H1 (cell line): ENCODE results near the gene RHOXF2. TPM values are rescaled to one million over a fixed set of nuclear protein-coding genes. Genes with fewer than 3 reads are reported as not detected.
"Not testable (repeated sequence)": the region's sequence is repeated elsewhere in the genome, so short reads cannot be mapped to it uniquely, and the experiment has no call there.

ENCODE experiments used
- CTCF ChIA-PET: fragments of 300-600 bp; sonication (Branson Sonifier 250); formaldehyde crosslinking; loops from one replicate; lab custom pipeline; 2021; ENCODE audit not compliant: partially characterized antibody; lab: Charles Lee
- POLR2A ChIA-PET: fragments of 300-600 bp; sonication (Branson Sonifier 250); formaldehyde crosslinking; loops from one replicate; lab custom pipeline; 2021; ENCODE audit warnings: inconsistent platforms; ENCODE audit not compliant: partially characterized antibody; lab: Charles Lee
- DNase-seq, 2 experiments: peaks; one replicate each; pipeline versions ENCODE4 v3.0.0 to v3.0.0-alpha.2; 2010 to 2022; ENCODE audit warnings: low spot score in 2 of 2, low read depth in 1 of 2, mixed read lengths in 1 of 2
- FAIRE-seq: peaks from 2 replicates; lab custom pipeline; 2011; peaks lifted over from hg19 to GRCh38; lab: Jason Lieb, UNC
- H2AFZ ChIP-seq: 2 replicates; pipeline ENCODE4 v1.8.1; 2012; ENCODE audit warnings: low read length, inconsistent platforms
- H2AK5ac ChIP-seq: 2 replicates; pipeline ENCODE4 v1.6.1; 2013; ENCODE audit warnings: low read depth, low read length
- H2BK120ac ChIP-seq: replicated peaks from 2 replicates; pipeline ENCODE3; 2013; ENCODE audit warnings: low read depth, low read length, inconsistent platforms
- H2BK12ac ChIP-seq: 2 replicates; pipeline ENCODE4 v1.6.1; 2013; ENCODE audit warnings: low read depth, low read length
- H2BK15ac ChIP-seq: 2 replicates; pipeline ENCODE4 v1.6.1; 2013; ENCODE audit warnings: low read length
- H2BK20ac ChIP-seq: 2 replicates; pipeline ENCODE4 v1.6.1; 2013; ENCODE audit warnings: low read length
- H2BK5ac ChIP-seq: 2 replicates; pipeline ENCODE4 v1.6.1; 2013; ENCODE audit warnings: low read depth, low read length
- H3K14ac ChIP-seq: 2 replicates; pipeline ENCODE4 v1.6.1; 2013; ENCODE audit warnings: inconsistent platforms; ENCODE audit not compliant: insufficient read length
- H3K18ac ChIP-seq: 2 replicates; pipeline ENCODE4 v1.6.1; 2013; ENCODE audit warnings: low read length; ENCODE audit errors: extremely low read depth
- H3K23ac ChIP-seq: 2 replicates; pipeline ENCODE4 v1.6.1; 2013; ENCODE audit warnings: inconsistent platforms; ENCODE audit not compliant: insufficient read length
- H3K23me2 ChIP-seq: 2 replicates; pipeline ENCODE4 v1.6.1; 2013; ENCODE audit warnings: low read depth, low read length
- H3K27ac ChIP-seq: 2 replicates; pipeline ENCODE4 v1.6.1; 2011; ENCODE audit warnings: low read depth, low read length, inconsistent platforms
- H3K27me3 ChIP-seq, 4 experiments: replicated peaks in 1 of 4; 1 replicate in 1 of 4; 2 replicates in 3 of 4; pipeline versions ENCODE4 v1.6.1 to v1.8.1; 2011 to 2013; ENCODE audit warnings: low read length in 3 of 4, mild to moderate bottlenecking in 3 of 4, inconsistent platforms in 2 of 4, mixed read lengths in 2 of 4, moderate library complexity in 1 of 4; ENCODE audit not compliant: control insufficient read depth in 3 of 4, insufficient read depth in 3 of 4; ENCODE audit errors: extremely low read depth in 1 of 4
- H3K36me3 ChIP-seq, 4 experiments: 2 replicates each; pipeline versions ENCODE4 v1.6.1 to v1.8.1; 2011 to 2013; ENCODE audit warnings: mild to moderate bottlenecking in 4 of 4, low read length in 3 of 4, moderate library complexity in 2 of 4, control low read depth in 1 of 4, inconsistent platforms in 1 of 4; ENCODE audit not compliant: insufficient read depth in 4 of 4, control insufficient read depth in 2 of 4
- H3K4ac ChIP-seq: replicated peaks from 2 replicates; pipeline ENCODE3; 2013; ENCODE audit warnings: low read length, low read depth, mixed read lengths, inconsistent platforms; ENCODE audit not compliant: insufficient read length
- H3K4me1 ChIP-seq, 4 experiments: replicated peaks in 1 of 4; 1 replicate in 1 of 4; 2 replicates in 3 of 4; pipeline versions ENCODE4 v1.6.1 to v1.8.1; 2011 to 2013; ENCODE audit warnings: low read length in 3 of 4, inconsistent platforms in 2 of 4, mixed read lengths in 1 of 4; ENCODE audit not compliant: insufficient read depth in 4 of 4, control insufficient read depth in 3 of 4
- H3K4me2 ChIP-seq, 2 experiments: 2 replicates each; pipeline versions ENCODE4 v1.6.1 to v1.8.1; 2011 to 2013; ENCODE audit warnings: low read depth in 2 of 2, low read length in 2 of 2, control low read depth in 1 of 2, inconsistent platforms in 1 of 2, mild to moderate bottlenecking in 1 of 2; ENCODE audit not compliant: insufficient read depth in 1 of 2
- H3K4me3 ChIP-seq, 4 experiments: fragments of 200-600, 300-600 bp in 1 of 4; sonication (generic), shearing (Covaris generic), sonication (Bioruptor Twin) in 1 of 4; 2 replicates each; pipeline versions ENCODE4 v1.5.1 to v1.8.1; 2011 to 2016; ENCODE audit warnings: low read length in 4 of 4, low read depth in 3 of 4, control low read depth in 2 of 4, inconsistent platforms in 2 of 4, mild to moderate bottlenecking in 2 of 4, mixed read lengths in 1 of 4, moderate library complexity in 1 of 4; ENCODE audit not compliant: insufficient read depth in 2 of 4; ENCODE audit errors: extremely low read depth in 1 of 4
- H3K56ac ChIP-seq: replicated peaks from 2 replicates; pipeline ENCODE3; 2013; ENCODE audit warnings: low read depth, mild to moderate bottlenecking, mixed read lengths, low read length, inconsistent platforms; ENCODE audit not compliant: insufficient read length
- H3K79me1 ChIP-seq: 2 replicates; pipeline ENCODE4 v1.6.1; 2013; ENCODE audit warnings: low read depth, low read length, control low read depth
- H3K79me2 ChIP-seq, 2 experiments: 2 replicates each; pipeline versions ENCODE4 v1.6.1 to v1.8.1; 2012 to 2013; ENCODE audit warnings: low read length in 2 of 2, mild to moderate bottlenecking in 2 of 2, inconsistent platforms in 1 of 2; ENCODE audit not compliant: insufficient read depth in 2 of 2, control insufficient read depth in 1 of 2
- H3K9ac ChIP-seq, 4 experiments: replicated peaks in 1 of 4; 1 replicate in 1 of 4; 2 replicates in 3 of 4; pipeline versions ENCODE4 v1.6.1 to v1.8.1; 2011 to 2013; ENCODE audit warnings: low read depth in 3 of 4, low read length in 3 of 4, control low read depth in 2 of 4, mild to moderate bottlenecking in 2 of 4, moderate library complexity in 2 of 4, inconsistent platforms in 1 of 4; ENCODE audit errors: extremely low read depth in 1 of 4
- H3K9me3 ChIP-seq, 2 experiments: 2 replicates each; pipeline versions ENCODE4 v1.6.1 to v1.8.1; 2012 to 2013; ENCODE audit warnings: mild to moderate bottlenecking in 2 of 2, moderate library complexity in 2 of 2, control low read depth in 1 of 2, inconsistent platforms in 1 of 2, low read depth in 1 of 2, low read length in 1 of 2, mixed read lengths in 1 of 2; ENCODE audit not compliant: insufficient read depth in 2 of 2
- H4K20me1 ChIP-seq, 2 experiments: replicated peaks in 1 of 2; 2 replicates each; pipeline versions ENCODE3 to v1.8.1; 2011 to 2013; ENCODE audit warnings: inconsistent platforms in 2 of 2, low read length in 2 of 2, mild to moderate bottlenecking in 1 of 2; ENCODE audit not compliant: insufficient read depth in 2 of 2, control insufficient read depth in 1 of 2
- H4K5ac ChIP-seq: 2 replicates; pipeline ENCODE4 v1.6.1; 2013; ENCODE audit warnings: low read length, low read depth, mixed read lengths, inconsistent platforms; ENCODE audit not compliant: insufficient read length
- H4K8ac ChIP-seq: 2 replicates; pipeline ENCODE4 v1.8.0; 2013; ENCODE audit warnings: mild to moderate bottlenecking, moderate library complexity, low read length, inconsistent platforms; ENCODE audit not compliant: insufficient read depth; ENCODE audit errors: extremely low read depth
- H4K91ac ChIP-seq: replicated peaks from 2 replicates; pipeline ENCODE3; 2013; ENCODE audit warnings: low read length, mixed read lengths, inconsistent platforms; ENCODE audit not compliant: insufficient read length
- WGBS, 2 experiments: shearing (Covaris generic) in 1 of 2; methylation state at CpG; one replicate each; pipeline versions ENCODE4 v1.1.6 to v1.1.7; 2013 to 2015; ENCODE audit warnings: low lambda C conversion rate in 2 of 2, mixed read lengths in 2 of 2, inconsistent platforms in 1 of 2, low coverage in 1 of 2, missing lambda C conversion rate in 1 of 2; ENCODE audit not compliant: insufficient replicate concordance in 2 of 2, insufficient coverage in 1 of 2, insufficient read length in 1 of 2; ENCODE audit errors: extremely low coverage in 1 of 2, missing lambda C conversion rate in 1 of 2; 5-methylcytosine and 5-hydroxymethylcytosine counted together
- polyA plus RNA-seq, 7 experiments: library from polyadenylated mRNA; depleted of rRNA in 3 of 7; stranded (reverse) in 5 of 7; unstranded in 2 of 7; fragments of >200 nt in 5 of 7; fragments of 200-250 nt in 2 of 7; gene quantifications; 1 replicate in 5 of 7; 2 replicates in 1 of 7; 4 replicates in 1 of 7; pipeline versions ENCODE4 v1.2.1 to v1.2.3, GENCODE V29; 2011 to 2013; ENCODE audit warnings: missing spikeins in 2 of 7, mixed read lengths in 2 of 7
- total RNA-seq: library from RNA; stranded (reverse); fragmentation: NEBNext Ultra II Directional; extraction: Animal tissue kit (Norgen Biotek cat#: 25700); gene quantifications from 2 replicates; pipeline ENCODE4 v1.2.1, GENCODE V29; 2021

Gene RHOXF2
- total and polyA plus RNA-seq, 2 of the 8 experiments (the other 6 are each of a cell fraction or from before 2014, with no cell fraction given): not detected

DNA sequence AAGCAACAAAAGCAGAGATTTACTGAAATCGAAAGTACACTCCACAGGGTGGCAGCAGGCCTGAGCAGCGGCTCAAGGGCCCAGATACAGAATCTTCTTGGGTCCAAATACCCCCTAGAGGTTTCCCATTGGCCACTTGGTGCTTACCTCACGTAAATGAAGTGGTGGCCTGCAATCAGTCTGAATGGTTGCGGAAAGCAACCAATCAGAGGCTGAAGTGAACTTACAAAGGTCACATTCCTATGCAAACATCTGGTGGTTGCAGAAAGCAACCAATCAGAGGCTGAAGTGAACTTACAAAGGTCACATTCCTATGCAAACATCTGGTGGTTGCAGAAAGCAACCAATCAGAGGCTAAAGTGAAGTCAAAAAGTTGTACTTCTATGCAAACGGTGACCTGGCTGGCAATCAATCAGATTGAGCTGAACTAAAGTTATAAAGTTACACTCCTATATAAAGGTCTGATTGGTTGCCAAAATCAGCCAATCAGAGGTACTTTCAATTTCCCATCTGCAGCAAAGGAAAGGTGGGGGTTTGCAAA, 30.0 kb upstream of the RHOXF2 start:
- POLR2A ChIA-PET, H3K23me2 ChIP-seq, H4K8ac ChIP-seq, H3K79me1 ChIP-seq, H3K4me1 ChIP-seq, H2BK12ac ChIP-seq, H2BK120ac ChIP-seq, H3K36me3 ChIP-seq, H2BK5ac ChIP-seq, H3K4me2 ChIP-seq, H2AFZ ChIP-seq, H3K4ac ChIP-seq, H4K91ac ChIP-seq, H2AK5ac ChIP-seq, H3K27ac ChIP-seq, H3K56ac ChIP-seq, H3K23ac ChIP-seq, H4K20me1 ChIP-seq, H3K79me2 ChIP-seq, H4K5ac ChIP-seq, H3K14ac ChIP-seq, H2BK15ac ChIP-seq, H2BK20ac ChIP-seq, H3K9ac ChIP-seq, H3K9me3 ChIP-seq, DNase-seq, H3K27me3 ChIP-seq, H3K18ac ChIP-seq, H3K4me3 ChIP-seq: not testable (repeated sequence)
- WGBS, 2 experiments: 74% methylated on average over 5 of the region's 5 CpGs; no CpG with 5 or more reads in 1 of the 2 experiments
- FAIRE-seq: peak; percentile 96
- CTCF ChIA-PET: interaction anchor here (0.6 kb wide), 1 partner anchor 16 kb away, joined by 4 read pairs; no protein-coding TSS in a partner anchor
